Lower leg skin (tissue), 3 donors: ENCODE data around the gene RAB26.

ENCODE experiments used
- POLR2A ChIP-seq, 2 donors: fragments of 450-650 bp; IDR thresholded peaks; one replicate each; pipeline ENCODE4 v1.6.1; 2016 to 2017; ENCODE audit warnings: antibody characterized with exemption in 2 of 2, mild to moderate bottlenecking in 1 of 2, moderate library complexity in 1 of 2
- TF ChIP-seq, protein P1 (sequence below), 3 donors: fragments of 450-650 bp; IDR thresholded peaks; one replicate each; pipeline ENCODE4 v1.5.1; 2016; ENCODE audit warnings: antibody characterized with exemption in 3 of 3, mild to moderate bottlenecking in 3 of 3, moderate library complexity in 2 of 3

DNA sequence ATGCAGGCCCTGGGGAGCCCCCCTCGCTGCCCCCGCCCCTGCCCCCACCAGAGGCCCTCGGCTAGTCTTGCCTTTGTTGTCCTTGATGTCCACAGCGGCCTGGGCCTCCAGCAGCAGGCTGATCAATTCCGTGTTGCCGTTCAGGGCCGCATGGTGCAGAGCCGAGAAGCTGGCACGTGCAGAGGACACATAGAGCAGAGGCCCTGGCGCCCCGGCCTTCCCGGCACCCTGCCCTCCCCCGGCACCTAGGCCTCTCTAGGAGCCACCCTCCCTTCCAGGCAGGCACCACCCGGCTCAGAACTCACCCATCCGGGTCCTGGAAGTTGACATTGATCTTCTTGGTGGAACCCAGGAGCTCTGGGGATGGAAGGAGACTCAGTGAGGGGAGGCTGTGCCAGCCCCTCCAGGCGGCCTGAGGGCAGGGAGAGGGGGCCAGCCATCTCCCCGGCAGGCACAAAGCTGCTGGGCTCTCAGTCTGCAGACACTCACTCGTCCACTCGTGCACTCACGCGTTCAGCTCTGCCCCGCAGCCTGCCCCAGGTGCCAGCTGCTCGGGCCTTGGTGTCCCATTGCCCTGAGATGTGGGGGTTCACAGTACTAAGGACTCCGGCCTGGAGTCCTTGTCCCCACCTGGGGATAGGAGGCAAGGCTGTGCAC is 41.7 kb downstream of the RAB26 start:
- TF ChIP-seq, protein P1, sequence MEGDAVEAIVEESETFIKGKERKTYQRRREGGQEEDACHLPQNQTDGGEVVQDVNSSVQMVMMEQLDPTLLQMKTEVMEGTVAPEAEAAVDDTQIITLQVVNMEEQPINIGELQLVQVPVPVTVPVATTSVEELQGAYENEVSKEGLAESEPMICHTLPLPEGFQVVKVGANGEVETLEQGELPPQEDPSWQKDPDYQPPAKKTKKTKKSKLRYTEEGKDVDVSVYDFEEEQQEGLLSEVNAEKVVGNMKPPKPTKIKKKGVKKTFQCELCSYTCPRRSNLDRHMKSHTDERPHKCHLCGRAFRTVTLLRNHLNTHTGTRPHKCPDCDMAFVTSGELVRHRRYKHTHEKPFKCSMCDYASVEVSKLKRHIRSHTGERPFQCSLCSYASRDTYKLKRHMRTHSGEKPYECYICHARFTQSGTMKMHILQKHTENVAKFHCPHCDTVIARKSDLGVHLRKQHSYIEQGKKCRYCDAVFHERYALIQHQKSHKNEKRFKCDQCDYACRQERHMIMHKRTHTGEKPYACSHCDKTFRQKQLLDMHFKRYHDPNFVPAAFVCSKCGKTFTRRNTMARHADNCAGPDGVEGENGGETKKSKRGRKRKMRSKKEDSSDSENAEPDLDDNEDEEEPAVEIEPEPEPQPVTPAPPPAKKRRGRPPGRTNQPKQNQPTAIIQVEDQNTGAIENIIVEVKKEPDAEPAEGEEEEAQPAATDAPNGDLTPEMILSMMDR (IDR thresholded peaks at IDR 0.05): no peak
- no peak for TF ChIP-seq POLR2A (IDR thresholded peaks at IDR 0.05)
